Upper lobe of left lung (tissue), 6 donors: ENCODE results near the gene ME3. TPM values are rescaled to one million over a fixed set of nuclear protein-coding genes. Genes with fewer than 3 reads are reported as not detected.

Experiments used
- ATAC-seq, 2 donors: fragments of 200-7000 bp; cut with Tn5 transposase; one replicate each; pipeline ENCODE4 v1.9.1; 2022; ENCODE audit warnings: mild to moderate bottlenecking in 2 of 2, moderate library complexity in 2 of 2; ENCODE audit not compliant: low FRiP score in 2 of 2
- DNase-seq, 2 donors: peaks; one replicate each; pipeline ENCODE4 v3.0.0-alpha.2; 2019 to 2020
- H3K27ac ChIP-seq, 4 donors: fragments of 200-600 bp; sonication (generic); one replicate each; pipeline ENCODE4 v1.5.1; 2016 to 2019
- H3K27me3 ChIP-seq, 4 donors: fragments of 200-600 bp; sonication (generic); one replicate each; pipeline ENCODE4 v1.5.1; 2017 to 2019
- H3K36me3 ChIP-seq, 4 donors: fragments of 200-600 bp; sonication (generic); one replicate each; pipeline ENCODE4 v1.5.1; 2016 to 2019
- H3K4me1 ChIP-seq, 4 donors: fragments of 200-600 bp; sonication (generic); one replicate each; pipeline ENCODE4 v1.5.1; 2018 to 2019
- H3K4me3 ChIP-seq, 4 donors: fragments of 200-600 bp; sonication (generic); one replicate each; pipeline ENCODE4 v1.5.1; 2017 to 2019; ENCODE audit warnings: mild to moderate bottlenecking in 2 of 4, moderate library complexity in 1 of 4
- H3K9me3 ChIP-seq, 4 donors: fragments of 200-600 bp; sonication (generic); one replicate each; pipeline ENCODE4 v1.5.1; 2018 to 2019
- CTCF ChIP-seq, 6 experiments: fragments of 450-650 bp in 4 of 6; fragments of 200-600 bp in 2 of 6; sonication (generic) in 2 of 6; IDR thresholded peaks; one replicate each; pipeline ENCODE4 v1.5.1; 2016 to 2019; ENCODE audit warnings: antibody characterized with exemption in 6 of 6
- EP300 ChIP-seq, 4 donors: sonication (generic); formaldehyde crosslinking; IDR thresholded peaks; one replicate each; pipeline ENCODE4 v1.5.1; 2017; ENCODE audit warnings: antibody characterized with exemption in 4 of 4, control low read depth in 2 of 4
- POLR2A ChIP-seq, 4 donors: fragments of 450-650 bp; IDR thresholded peaks; one replicate each; pipeline ENCODE4 v1.5.1; 2016 to 2017; ENCODE audit warnings: antibody characterized with exemption in 4 of 4, mild to moderate bottlenecking in 2 of 4
- POLR2AphosphoS5 ChIP-seq, 2 donors: sonication (generic); formaldehyde crosslinking; IDR thresholded peaks; one replicate each; pipeline ENCODE4 v1.5.1; 2017; ENCODE audit warnings: antibody characterized with exemption in 2 of 2
- WGBS, 2 donors: methylation state at CpG; one replicate each; pipeline ENCODE4 v1.1.5; 2017 to 2018; 5-methylcytosine and 5-hydroxymethylcytosine counted together
- total RNA-seq, 6 donors: library from RNA; depleted of rRNA in 4 of 6; stranded (reverse); fragments of >200 nt in 4 of 6; gene quantifications; one replicate each; pipeline versions ENCODE4 v1.1.0 to v1.2.1, GENCODE V29; 2016 to 2021
- donor health status: DM: no; HTN: no; CAD: no; lungs with moderate emphysema.
- donor health status: DM: no; HTN: yes; CAD: no; lungs with severe emphysema.

ME3 gene
- total RNA-seq, 6 donors from 2014 or later: 19.5 to 56.6 (median 34.7) TPM

GRCh38 chr11:86636275-86636674 lies 36.1 kb downstream of the ME3 start:
- no peak for TF ChIP-seq CTCF (IDR thresholded peaks at IDR 0.05)
- no peak for TF ChIP-seq EP300 (IDR thresholded peaks at IDR 0.05)

DNA sequence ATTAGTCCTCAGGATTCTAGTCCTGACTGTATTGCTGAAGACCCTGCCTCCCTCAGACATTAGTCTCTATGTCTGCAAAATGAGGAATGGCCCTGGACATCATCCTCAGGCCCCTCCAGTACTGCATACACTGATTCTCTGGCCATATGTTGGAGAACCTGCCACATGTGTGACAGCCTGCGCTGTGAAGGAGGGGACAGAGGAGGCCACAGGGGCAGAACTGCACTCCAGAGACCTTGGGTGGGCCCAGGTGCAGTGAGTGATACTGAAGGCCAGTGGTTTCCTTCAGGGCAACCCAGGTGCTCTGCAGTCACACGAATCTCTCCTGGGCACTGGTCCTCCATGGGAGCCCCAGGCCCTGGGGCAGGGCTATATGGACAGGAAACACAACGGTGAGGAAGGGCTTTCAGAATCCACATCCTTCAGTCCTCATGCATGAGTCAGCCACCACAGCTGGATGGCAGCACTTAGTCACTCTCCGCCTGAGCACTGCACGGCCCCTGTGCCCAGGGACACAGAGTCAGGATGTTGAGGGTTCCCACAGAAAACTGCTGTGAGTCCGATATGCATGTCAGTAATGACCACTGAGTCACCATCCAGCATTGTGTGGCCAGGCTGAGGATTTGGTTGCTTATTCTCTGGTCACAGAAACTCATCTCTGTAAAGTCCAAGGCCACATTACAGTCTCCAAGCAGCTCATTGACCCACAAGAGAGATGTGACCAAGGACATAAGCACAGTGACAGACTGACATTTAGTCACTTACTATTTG lies 39.7 kb downstream of the ME3 start:
- Histone ChIP-seq H3K27me3 (no peaks in the 10 kb centered on the region), H3K36me3 (no peaks in the 10 kb centered on the region), H3K4me1 (no peaks in the 10 kb centered on the region), H3K9me3 (no peaks in the 10 kb centered on the region), H3K27ac (no peak overlapping the region), H3K4me3 (no peak overlapping the region)
- no peak for TF ChIP-seq EP300 (IDR thresholded peaks at IDR 0.05)
- TF ChIP-seq CTCF (IDR thresholded peaks at IDR 0.05): peak in 2 of 6 experiments; percentile 16 to 22
- ATAC-seq (peak; percentile 20 to 55), DNase-seq (no peak)
- 66 to 71% methylated on average over 4 to 5 of the region's 6 CpGs for WGBS, 2 donors

More at GRCh38 chr11:86636275-86636674, 36.1 kb downstream of the ME3 start:
- ATAC-seq (no peak), DNase-seq (no peak)
- Histone ChIP-seq H3K4me1 (no peaks in the 10 kb centered on the region), H3K4me3 (no peak overlapping the region), H3K9me3 (no peaks in the 10 kb centered on the region), H3K36me3 (no peaks in the 10 kb centered on the region), H3K27ac (no peak overlapping the region), H3K27me3 (no peaks in the 10 kb centered on the region)
- 86 to 88% methylated on average over 1 of the region's 1 CpG for WGBS, 2 donors

- ATAC-seq: no peak
- Histone ChIP-seq H3K27me3 (no peaks in the 10 kb centered on the region), H3K4me3 (no peak overlapping the region), H3K9me3 (no peaks in the 10 kb centered on the region), H3K36me3 (no peaks in the 10 kb centered on the region), H3K4me1 (no peaks in the 10 kb centered on the region), H3K27ac (no peak overlapping the region)
- DNase-seq: no peak
- TF ChIP-seq CTCF (IDR thresholded peaks at IDR 0.05): no peak
- TF ChIP-seq POLR2A (IDR thresholded peaks at IDR 0.05): no peak
- no peak for TF ChIP-seq EP300 (IDR thresholded peaks at IDR 0.05)
- no peak for TF ChIP-seq POLR2AphosphoS5 (IDR thresholded peaks at IDR 0.05)
- WGBS, 2 donors: 88 to 90% methylated on average over 8 of the region's 8 CpGs
These were observed 42.0 kb downstream of the ME3 start for GRCh38 chr11:86630229-86630981.

GRCh38 chr11:86629045-86629706 lies 43.2 kb downstream of the ME3 start:
- ATAC-seq (peak in 1 of 2 donors; percentile 40), DNase-seq (no peak)
- Histone ChIP-seq H3K4me1 (no peaks in the 10 kb centered on the region), H3K36me3 (no peaks in the 10 kb centered on the region), H3K4me3 (no peak overlapping the region), H3K27me3 (no peaks in the 10 kb centered on the region), H3K27ac (no peak overlapping the region), H3K9me3 (no peaks in the 10 kb centered on the region)
- WGBS, 2 donors: 71 to 80% methylated on average over 7 of the region's 7 CpGs
- TF ChIP-seq POLR2AphosphoS5 (IDR thresholded peaks at IDR 0.05) (no peak), POLR2A (IDR thresholded peaks at IDR 0.05) (no peak), CTCF (IDR thresholded peaks at IDR 0.05) (no peak), EP300 (IDR thresholded peaks at IDR 0.05) (no peak)
